ENCODE results near the gene DHRS4. TPM values are rescaled to one million over a fixed set of nuclear protein-coding genes. Genes with fewer than 3 reads are reported as not detected.

The DHRS4 gene
- total and polyA plus RNA-seq, 2 experiments from 2014 or later, result 25.4 to 35.4 TPM

Other genes starting within 250 kb of the DHRS4 start
- 5.1 and 10.1 TPM in 2 replicates for gene DHRS4L2, start 35.2 kb downstream of the DHRS4 start, total RNA-seq (2014; rRNA removed; shearing (Covaris generic))
- 16.8 and 19.2 TPM in 2 replicates for gene DHRS4L2, start 35.2 kb downstream of the DHRS4 start, polyA plus RNA-seq (2016; fragmentation: Nextera tagmentation; extraction: Ambion mirVana)
- gene CARMIL3, start 98.2 kb downstream of the DHRS4 start, total RNA-seq (2014; rRNA removed; shearing (Covaris generic)), result under 0.01 TPM in 1 of 2 replicates, not detected in the other
- not detected in 2 replicates for gene CARMIL3, start 98.2 kb downstream of the DHRS4 start, polyA plus RNA-seq (2016; fragmentation: Nextera tagmentation; extraction: Ambion mirVana)
- gene CPNE6, start 117.8 kb downstream of the DHRS4 start, total RNA-seq (2014; rRNA removed; shearing (Covaris generic)), result not detected in 2 replicates
- not detected in 2 replicates for gene CPNE6, start 117.8 kb downstream of the DHRS4 start, polyA plus RNA-seq (2016; fragmentation: Nextera tagmentation; extraction: Ambion mirVana)
- gene PCK2, start 140.5 kb downstream of the DHRS4 start, total RNA-seq (2014; rRNA removed; shearing (Covaris generic)), result 70.3 and 84.3 TPM in 2 replicates
- gene PCK2, start 140.5 kb downstream of the DHRS4 start, polyA plus RNA-seq (2016; fragmentation: Nextera tagmentation; extraction: Ambion mirVana), result 148 and 153 TPM in 2 replicates
- 59.8 and 59.9 TPM in 2 replicates for gene DCAF11, start 161.0 kb downstream of the DHRS4 start, total RNA-seq (2014; rRNA removed; shearing (Covaris generic))
- gene DCAF11, start 161.0 kb downstream of the DHRS4 start, polyA plus RNA-seq (2016; fragmentation: Nextera tagmentation; extraction: Ambion mirVana), result 29.1 and 33.6 TPM in 2 replicates
- gene NRL, start 161.2 kb downstream of the DHRS4 start, total RNA-seq (2014; rRNA removed; shearing (Covaris generic)), result 0.86 TPM in 1 of 2 replicates, not detected in the other
- 0.48 and 0.56 TPM in 2 replicates for gene NRL, start 161.2 kb downstream of the DHRS4 start, polyA plus RNA-seq (2016; fragmentation: Nextera tagmentation; extraction: Ambion mirVana)
- gene FITM1, start 176.9 kb downstream of the DHRS4 start, total RNA-seq (2014; rRNA removed; shearing (Covaris generic)), result not detected in 2 replicates
- gene FITM1, start 176.9 kb downstream of the DHRS4 start, polyA plus RNA-seq (2016; fragmentation: Nextera tagmentation; extraction: Ambion mirVana), result not detected in 2 replicates
- gene PSME1, start 182.4 kb downstream of the DHRS4 start, total RNA-seq (2014; rRNA removed; shearing (Covaris generic)), result 58.9 and 67.7 TPM in 2 replicates
- gene PSME1, start 182.4 kb downstream of the DHRS4 start, polyA plus RNA-seq (2016; fragmentation: Nextera tagmentation; extraction: Ambion mirVana), result 144 and 147 TPM in 2 replicates
- 17.1 and 22.9 TPM in 2 replicates for gene EMC9, start 187.8 kb downstream of the DHRS4 start, total RNA-seq (2014; rRNA removed; shearing (Covaris generic))
- gene EMC9, start 187.8 kb downstream of the DHRS4 start, polyA plus RNA-seq (2016; fragmentation: Nextera tagmentation; extraction: Ambion mirVana), result 27.4 and 28.7 TPM in 2 replicates
- 38.3 and 41.4 TPM in 2 replicates for gene PSME2, start 192.8 kb downstream of the DHRS4 start, total RNA-seq (2014; rRNA removed; shearing (Covaris generic))
- gene PSME2, start 192.8 kb downstream of the DHRS4 start, polyA plus RNA-seq (2016; fragmentation: Nextera tagmentation; extraction: Ambion mirVana), result 158 and 164 TPM in 2 replicates
- 40.3 and 50.0 TPM in 2 replicates for gene RNF31, start 193.7 kb downstream of the DHRS4 start, total RNA-seq (2014; rRNA removed; shearing (Covaris generic))
- gene RNF31, start 193.7 kb downstream of the DHRS4 start, polyA plus RNA-seq (2016; fragmentation: Nextera tagmentation; extraction: Ambion mirVana), result 29.4 and 36.7 TPM in 2 replicates
- 56.7 and 58.7 TPM in 2 replicates for gene IRF9, start 207.5 kb downstream of the DHRS4 start, total RNA-seq (2014; rRNA removed; shearing (Covaris generic))
- 80.0 and 87.1 TPM in 2 replicates for gene IRF9, start 207.5 kb downstream of the DHRS4 start, polyA plus RNA-seq (2016; fragmentation: Nextera tagmentation; extraction: Ambion mirVana)
- 1.4 and 3.5 TPM in 2 replicates for gene REC8, start 218.3 kb downstream of the DHRS4 start, total RNA-seq (2014; rRNA removed; shearing (Covaris generic))
- 1.2 and 2.4 TPM in 2 replicates for gene REC8, start 218.3 kb downstream of the DHRS4 start, polyA plus RNA-seq (2016; fragmentation: Nextera tagmentation; extraction: Ambion mirVana)
- gene IPO4, start 235.0 kb downstream of the DHRS4 start, total RNA-seq (2014; rRNA removed; shearing (Covaris generic)), result 55.3 and 58.3 TPM in 2 replicates
- 24.8 and 33.6 TPM in 2 replicates for gene IPO4, start 235.0 kb downstream of the DHRS4 start, polyA plus RNA-seq (2016; fragmentation: Nextera tagmentation; extraction: Ambion mirVana)
- 102 and 163 TPM in 2 replicates for gene TM9SF1, start 241.7 kb downstream of the DHRS4 start, total RNA-seq (2014; rRNA removed; shearing (Covaris generic))
- gene TM9SF1, start 241.7 kb downstream of the DHRS4 start, polyA plus RNA-seq (2016; fragmentation: Nextera tagmentation; extraction: Ambion mirVana), result 91.5 and 93.8 TPM in 2 replicates